HepG2 (cell line): Measurements from ENCODE around the gene BCL2L1. TPM values are rescaled to one million over a fixed set of nuclear protein-coding genes. Genes with fewer than 3 reads are reported as not detected.
A peak's percentile ranks its signal among the peaks of the same experiment; 100 is the strongest.

Source experiments
- E2F1 ChIP-seq: sonication (generic); formaldehyde crosslinking; IDR thresholded peaks from 2 replicates; pipeline ENCODE4 v1.5.0; 2020; ENCODE audit warnings: missing genetic modification reagents
- HNF4A ChIP-seq: sonication (generic); formaldehyde crosslinking; IDR thresholded peaks from 2 replicates; pipeline ENCODE4 v1.4.0; 2020; ENCODE audit warnings: missing genetic modification reagents
- MTF2 ChIP-seq: sonication (generic); formaldehyde crosslinking; IDR thresholded peaks from 2 replicates; pipeline ENCODE4 v1.5.0; 2020; ENCODE audit warnings: missing genetic modification reagents, borderline replicate concordance
- PHB2 ChIP-seq: fragments of 450-650 bp; IDR thresholded peaks from 2 replicates; pipeline ENCODE4 v1.6.1; 2018; ENCODE audit not compliant: partially characterized antibody
- RAD21 ChIP-seq: fragments of 450-650 bp; formaldehyde crosslinking; IDR thresholded peaks from 2 replicates; pipeline ENCODE4 v1.5.0; 2020; ENCODE audit warnings: mild to moderate bottlenecking
- RARG ChIP-seq: sonication (generic); formaldehyde crosslinking; IDR thresholded peaks from 2 replicates; pipeline ENCODE4 v1.4.0; 2020; ENCODE audit warnings: low read depth, mild to moderate bottlenecking, missing genetic modification reagents
- SMC3 ChIP-seq: IDR thresholded peaks from 2 replicates; pipeline ENCODE4 v1.6.1; 2011; ENCODE audit warnings: low read length, improper control_type of control experiment
- TCF7 ChIP-seq: sonication (generic); IDR thresholded peaks from 2 replicates; pipeline ENCODE4 v1.6.1; 2016; ENCODE audit warnings: antibody characterized with exemption, low read depth
- ZFX ChIP-seq: sonication (generic); formaldehyde crosslinking; IDR thresholded peaks from 2 replicates; pipeline ENCODE4 v1.4.0; 2020; ENCODE audit warnings: mild to moderate bottlenecking, low read depth, missing genetic modification reagents, moderate library complexity
- ZNF124 ChIP-seq: sonication (generic); formaldehyde crosslinking; IDR thresholded peaks from 2 replicates; pipeline ENCODE4 v1.4.0; 2020; ENCODE audit warnings: missing genetic modification reagents
- ZNF274 ChIP-seq: sonication (generic); formaldehyde crosslinking; IDR thresholded peaks from 2 replicates; pipeline ENCODE4 v1.5.1; 2020; ENCODE audit warnings: mild to moderate bottlenecking, missing genetic modification reagents
- ZNF292 ChIP-seq: sonication (generic); formaldehyde crosslinking; IDR thresholded peaks from 2 replicates; pipeline ENCODE4 v1.8.1; 2022; ENCODE audit warnings: mild to moderate bottlenecking, low read depth, missing genetic modification reagents, borderline replicate concordance
- ZNF414 ChIP-seq: sonication (generic); formaldehyde crosslinking; IDR thresholded peaks from 2 replicates; pipeline ENCODE4 v1.5.0; 2020; ENCODE audit warnings: missing genetic modification reagents
- ZNF577 ChIP-seq: sonication (generic); formaldehyde crosslinking; IDR thresholded peaks from 2 replicates; pipeline ENCODE4 v1.4.0; 2020; ENCODE audit warnings: mild to moderate bottlenecking, low read depth, missing genetic modification reagents, borderline replicate concordance
- ZNF619 ChIP-seq: sonication (generic); formaldehyde crosslinking; IDR thresholded peaks from 2 replicates; pipeline ENCODE4 v1.4.0; 2020; ENCODE audit warnings: mild to moderate bottlenecking, missing genetic modification reagents
- ZNF629 ChIP-seq: sonication (generic); formaldehyde crosslinking; conservative IDR thresholded peaks from 2 replicates; pipeline ENCODE4 v1.5.0; 2020; ENCODE audit warnings: missing genetic modification reagents
- ZNF839 ChIP-seq: sonication (generic); formaldehyde crosslinking; IDR thresholded peaks from 2 replicates; pipeline ENCODE4 v1.4.0; 2020; ENCODE audit warnings: missing genetic modification reagents, mild to moderate bottlenecking, borderline replicate concordance
- ZSCAN21 ChIP-seq: sonication (generic); formaldehyde crosslinking; IDR thresholded peaks from 2 replicates; pipeline ENCODE4 v1.8.0; 2022; ENCODE audit warnings: mild to moderate bottlenecking, missing genetic modification reagents, moderate library complexity, borderline replicate concordance
- polyA plus RNA-seq, 8 experiments: library from polyadenylated mRNA; depleted of rRNA in 3 of 8; stranded (reverse) in 7 of 8; unstranded in 1 of 8; fragments of >200 nt; fragmentation: Illumina TruSeq in 4 of 8; extraction: Trizol in 4 of 8; gene quantifications; 2 replicates each; pipeline versions ENCODE4 v1.2.1 to v1.2.3, GENCODE V29; 2011 to 2016; ENCODE audit warnings: low read depth in 4 of 8, missing spikeins in 1 of 8, mixed read lengths in 1 of 8; ENCODE audit not compliant: insufficient read depth in 1 of 8
- total RNA-seq, 5 experiments: library from RNA; depleted of rRNA; stranded (reverse); fragments of >200 nt; fragmentation: Illumina TruSeq; extraction: Trizol; gene quantifications; 2 replicates each; pipeline ENCODE4 v1.2.3, GENCODE V29; 2016; ENCODE audit warnings: low read depth in 1 of 5
- TF ChIP-seq, protein P1 (sequence below): sonication (generic); formaldehyde crosslinking; IDR thresholded peaks from 2 replicates; pipeline ENCODE4 v1.4.0; 2020; ENCODE audit warnings: missing genetic modification reagents, mild to moderate bottlenecking, borderline replicate concordance
- TF ChIP-seq, protein P2 (sequence below): sonication (generic); formaldehyde crosslinking; IDR thresholded peaks from 2 replicates; pipeline ENCODE4 v1.9.0; 2022; ENCODE audit warnings: missing genetic modification reagents, mild to moderate bottlenecking, borderline replicate concordance

The BCL2L1 gene
- total and polyA plus RNA-seq, 2 of the 13 experiments (the other 11 are each of a cell fraction or from before 2014, with no cell fraction given): 164 to 258 TPM

DNA sequence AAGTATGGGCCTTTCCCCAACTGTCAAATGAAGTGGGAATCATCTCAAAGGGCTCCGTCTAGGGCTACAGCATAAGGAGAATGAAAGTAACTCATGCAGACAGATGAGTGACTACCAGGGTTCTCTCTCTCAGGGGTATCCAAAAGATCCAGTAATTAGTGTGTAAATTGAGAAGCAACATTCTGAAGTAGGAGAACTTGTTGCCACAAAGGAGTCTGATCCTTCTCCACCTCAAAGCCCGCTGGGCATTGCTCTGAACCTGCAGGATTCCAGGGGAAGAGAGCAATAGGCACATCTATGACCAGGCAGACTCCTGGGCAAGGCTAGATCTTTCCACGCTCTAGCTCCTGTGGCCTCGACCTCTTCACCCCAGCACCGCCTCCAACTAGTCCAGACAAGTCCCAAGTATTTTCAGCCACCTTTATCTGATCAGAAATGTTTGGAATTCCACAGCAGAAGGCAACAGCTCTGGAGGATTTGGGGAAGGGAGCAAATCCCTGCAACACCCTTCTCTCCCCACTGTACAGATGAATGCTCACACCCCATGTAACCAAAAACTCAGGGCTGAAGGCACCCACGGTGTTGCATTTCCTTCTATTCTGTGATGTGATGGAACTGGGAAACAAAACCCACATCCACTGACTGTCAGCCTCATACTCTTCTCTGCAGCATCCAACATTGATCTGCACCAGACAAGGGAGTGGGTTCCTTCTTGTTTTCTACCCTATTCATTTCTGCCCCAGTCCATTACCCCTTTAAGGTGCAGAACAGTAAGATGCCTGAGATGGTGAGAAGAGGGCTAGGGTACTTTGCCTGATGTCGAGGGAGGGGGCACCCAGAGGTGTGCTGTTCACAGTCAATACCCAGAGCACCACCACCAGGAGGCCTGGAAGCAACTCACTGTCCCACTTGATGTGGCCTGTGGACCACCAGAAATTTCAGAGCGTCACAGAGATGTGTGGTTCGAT, 44.0 kb downstream of the BCL2L1 start (continued):
- TF ChIP-seq ZNF124 (CRISPR knock-in tag) (peak; percentile 10; the same call in 1 of the 2 replicates), ZNF619 (CRISPR knock-in tag) (no peak), ZNF577 (CRISPR knock-in tag) (no peak), RARG (CRISPR knock-in tag) (no peak), ZNF839 (no peak), ZFX (peak; percentile 24; the same call in 1 of the 2 replicates), MTF2 (CRISPR knock-in tag) (no peak), ZNF274 (CRISPR knock-in tag) (no peak), PHB2 (no peak), ZSCAN21 (no peak), E2F1 (CRISPR knock-in tag) (no peak), RAD21 (CRISPR knock-in tag) (no peak; the same call in 1 of the 2 replicates), TCF7 (no peak), ZNF292 (CRISPR knock-in tag) (no peak), ZNF629 (CRISPR knock-in tag) (no peak; the same call in 1 of the 2 replicates), SMC3 (peak; percentile 31; the same call in 1 of the 2 replicates), ZNF414 (CRISPR knock-in tag) (no peak), HNF4A (CRISPR knock-in tag) (peak; percentile 55; the same call in 1 of the 2 replicates)
- TF ChIP-seq, protein P1, sequence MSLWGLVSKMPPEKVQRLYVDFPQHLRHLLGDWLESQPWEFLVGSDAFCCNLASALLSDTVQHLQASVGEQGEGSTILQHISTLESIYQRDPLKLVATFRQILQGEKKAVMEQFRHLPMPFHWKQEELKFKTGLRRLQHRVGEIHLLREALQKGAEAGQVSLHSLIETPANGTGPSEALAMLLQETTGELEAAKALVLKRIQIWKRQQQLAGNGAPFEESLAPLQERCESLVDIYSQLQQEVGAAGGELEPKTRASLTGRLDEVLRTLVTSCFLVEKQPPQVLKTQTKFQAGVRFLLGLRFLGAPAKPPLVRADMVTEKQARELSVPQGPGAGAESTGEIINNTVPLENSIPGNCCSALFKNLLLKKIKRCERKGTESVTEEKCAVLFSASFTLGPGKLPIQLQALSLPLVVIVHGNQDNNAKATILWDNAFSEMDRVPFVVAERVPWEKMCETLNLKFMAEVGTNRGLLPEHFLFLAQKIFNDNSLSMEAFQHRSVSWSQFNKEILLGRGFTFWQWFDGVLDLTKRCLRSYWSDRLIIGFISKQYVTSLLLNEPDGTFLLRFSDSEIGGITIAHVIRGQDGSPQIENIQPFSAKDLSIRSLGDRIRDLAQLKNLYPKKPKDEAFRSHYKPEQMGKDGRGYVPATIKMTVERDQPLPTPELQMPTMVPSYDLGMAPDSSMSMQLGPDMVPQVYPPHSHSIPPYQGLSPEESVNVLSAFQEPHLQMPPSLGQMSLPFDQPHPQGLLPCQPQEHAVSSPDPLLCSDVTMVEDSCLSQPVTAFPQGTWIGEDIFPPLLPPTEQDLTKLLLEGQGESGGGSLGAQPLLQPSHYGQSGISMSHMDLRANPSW: no peak
- TF ChIP-seq, protein P2, sequence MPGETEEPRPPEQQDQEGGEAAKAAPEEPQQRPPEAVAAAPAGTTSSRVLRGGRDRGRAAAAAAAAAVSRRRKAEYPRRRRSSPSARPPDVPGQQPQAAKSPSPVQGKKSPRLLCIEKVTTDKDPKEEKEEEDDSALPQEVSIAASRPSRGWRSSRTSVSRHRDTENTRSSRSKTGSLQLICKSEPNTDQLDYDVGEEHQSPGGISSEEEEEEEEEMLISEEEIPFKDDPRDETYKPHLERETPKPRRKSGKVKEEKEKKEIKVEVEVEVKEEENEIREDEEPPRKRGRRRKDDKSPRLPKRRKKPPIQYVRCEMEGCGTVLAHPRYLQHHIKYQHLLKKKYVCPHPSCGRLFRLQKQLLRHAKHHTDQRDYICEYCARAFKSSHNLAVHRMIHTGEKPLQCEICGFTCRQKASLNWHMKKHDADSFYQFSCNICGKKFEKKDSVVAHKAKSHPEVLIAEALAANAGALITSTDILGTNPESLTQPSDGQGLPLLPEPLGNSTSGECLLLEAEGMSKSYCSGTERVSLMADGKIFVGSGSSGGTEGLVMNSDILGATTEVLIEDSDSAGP (CRISPR knock-in tag): peak; percentile 62; the same call in 1 of the 2 replicates
